Colonic mucosa (tissue), 4 donors: ENCODE data around the gene ZNF777. TPM values are rescaled to one million over a fixed set of nuclear protein-coding genes. Genes with fewer than 3 reads are reported as not detected.

Experiments used
- DNase-seq: peaks from one replicate; pipeline ENCODE4 v3.0.0-alpha.2; 2020
- H3K27ac ChIP-seq: fragments of 200-600 bp; one replicate; pipeline ENCODE4 v1.8.0; 2021
- H3K27me3 ChIP-seq: fragments of 200-600 bp; one replicate; pipeline ENCODE4 v1.8.0; 2021
- H3K36me3 ChIP-seq: fragments of 200-600 bp; one replicate; pipeline ENCODE4 v1.8.0; 2021
- H3K4me1 ChIP-seq: fragments of 200-600 bp; one replicate; pipeline ENCODE4 v1.8.0; 2021; ENCODE audit warnings: mild to moderate bottlenecking
- H3K4me3 ChIP-seq: fragments of 200-600 bp; one replicate; pipeline ENCODE4 v1.8.0; 2021
- H3K9ac ChIP-seq, 2 donors: one replicate each; pipeline ENCODE4 v1.7.0; 2013; ENCODE audit warnings: control low read depth in 2 of 2, low read depth in 2 of 2, low read length in 2 of 2
- H3K9me3 ChIP-seq: fragments of 200-600 bp; one replicate; pipeline ENCODE4 v1.8.0; 2021
- CTCF ChIP-seq: fragments of 200-600 bp; IDR thresholded peaks from one replicate; pipeline ENCODE4 v1.8.0; 2022; ENCODE audit warnings: antibody characterized with exemption, mild to moderate bottlenecking
- intact Hi-C: fragments of 100-400 bp; cut with DNase I; formaldehyde crosslinking; loops from one replicate; pipeline ENCODE4 v1.14.1; 2022
- total RNA-seq, 2 donors: library from RNA; stranded (reverse); fragmentation: NEBNext Ultra II Directional in 1 of 2; extraction: Animal tissue kit (Norgen Biotek cat#: 25700) in 1 of 2; gene quantifications; one replicate each; pipeline ENCODE4 v1.2.1, GENCODE V29; 2021
- donor health status: healthy.
- donor health status: DM: no; HTN: no; CAD: no.
- donor health status: DM: no; HTN: no; CAD: no.

Gene ZNF777
- total RNA-seq, 2 donors from 2014 or later: 9.5 to 13.1 TPM

GRCh38 chr7:149459540-149460452 is 1.1 kb downstream of the ZNF777 start:
- Histone ChIP-seq H3K4me3 (peak overlapping the region; percentile 60), H3K9me3 (no peaks in the 10 kb centered on the region), H3K9ac (peak overlapping the region in 1 of 2 donors; percentile 63), H3K27ac (no peak overlapping the region), H3K27me3 (no peaks in the 10 kb centered on the region), H3K4me1 (no peaks in the 10 kb centered on the region), H3K36me3 (no peaks in the 10 kb centered on the region)
- DNase-seq: no peak
- TF ChIP-seq CTCF: no peak
- intact Hi-C loops: no loop called here

GRCh38 chr7:149459201-149459539 is 1.7 kb downstream of the ZNF777 start:
- Histone ChIP-seq H3K4me3 (peak overlapping the region; percentile 60), H3K4me1 (no peaks in the 10 kb centered on the region), H3K9ac (peak overlapping the region in 1 of 2 donors; percentile 63), H3K27ac (no peak overlapping the region), H3K9me3 (no peaks in the 10 kb centered on the region), H3K27me3 (no peaks in the 10 kb centered on the region), H3K36me3 (no peaks in the 10 kb centered on the region)
- TF ChIP-seq CTCF: no peak
- DNase-seq: no peak
- intact Hi-C loops: no loop called here

GRCh38 chr7:149458235-149458634 is 2.6 kb downstream of the ZNF777 start:
- no peak for TF ChIP-seq CTCF
- H3K9ac ChIP-seq: no peak overlapping the region
- no peaks in the 10 kb centered on the region for H3K9me3 ChIP-seq
- H3K27ac ChIP-seq: no peak overlapping the region
- H3K4me1 ChIP-seq: no peaks in the 10 kb centered on the region
- no peak overlapping the region for H3K4me3 ChIP-seq
- no peak for DNase-seq
- H3K36me3 ChIP-seq: no peaks in the 10 kb centered on the region
- intact Hi-C loops: no loop called here
- H3K27me3 ChIP-seq: no peaks in the 10 kb centered on the region

GRCh38 chr7:149457766-149458165 is 3.1 kb downstream of the ZNF777 start:
- H3K9ac ChIP-seq: no peak overlapping the region
- peak; percentile 6 for DNase-seq
- H3K9me3 ChIP-seq: no peaks in the 10 kb centered on the region
- no peak for TF ChIP-seq CTCF
- H3K36me3 ChIP-seq: no peaks in the 10 kb centered on the region
- H3K27me3 ChIP-seq: no peaks in the 10 kb centered on the region
- no peak overlapping the region for H3K27ac ChIP-seq
- no peak overlapping the region for H3K4me3 ChIP-seq
- intact Hi-C loops: no loop called here
- no peaks in the 10 kb centered on the region for H3K4me1 ChIP-seq

GRCh38 chr7:149456506-149457421 is 4.1 kb downstream of the ZNF777 start:
- intact Hi-C loops: no loop called here
- Histone ChIP-seq H3K27me3 (no peaks in the 10 kb centered on the region), H3K36me3 (no peaks in the 10 kb centered on the region), H3K9me3 (no peaks in the 10 kb centered on the region), H3K27ac (no peak overlapping the region), H3K9ac (no peak overlapping the region), H3K4me3 (no peak overlapping the region), H3K4me1 (no peaks in the 10 kb centered on the region)
- no peak for TF ChIP-seq CTCF
- DNase-seq: peak; percentile 11
